ENCODE results near the gene GNLY.

GNLY gene

DNA sequence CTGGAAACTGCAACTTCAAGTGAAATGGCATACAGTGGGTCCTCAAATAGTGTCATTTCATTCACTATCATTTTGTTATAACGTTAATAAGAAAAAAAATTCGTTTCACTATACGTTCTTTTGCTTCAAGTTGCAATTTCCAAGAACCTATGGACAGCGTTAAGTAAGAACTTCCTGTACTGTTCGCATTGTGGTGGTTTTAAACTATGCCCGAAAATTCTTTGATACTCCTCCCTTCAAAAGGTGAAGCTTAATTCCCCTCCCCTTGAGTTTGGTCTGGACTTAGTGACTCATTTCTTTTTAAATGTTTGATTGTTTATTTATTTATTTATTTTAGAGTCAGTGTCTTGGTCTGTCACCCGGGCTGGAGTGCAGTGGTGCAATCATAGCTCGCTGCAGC, 20.7 kb downstream of the GNLY start:
- no peak for DNase-seq (ENCODE audit: low read depth)

DNA sequence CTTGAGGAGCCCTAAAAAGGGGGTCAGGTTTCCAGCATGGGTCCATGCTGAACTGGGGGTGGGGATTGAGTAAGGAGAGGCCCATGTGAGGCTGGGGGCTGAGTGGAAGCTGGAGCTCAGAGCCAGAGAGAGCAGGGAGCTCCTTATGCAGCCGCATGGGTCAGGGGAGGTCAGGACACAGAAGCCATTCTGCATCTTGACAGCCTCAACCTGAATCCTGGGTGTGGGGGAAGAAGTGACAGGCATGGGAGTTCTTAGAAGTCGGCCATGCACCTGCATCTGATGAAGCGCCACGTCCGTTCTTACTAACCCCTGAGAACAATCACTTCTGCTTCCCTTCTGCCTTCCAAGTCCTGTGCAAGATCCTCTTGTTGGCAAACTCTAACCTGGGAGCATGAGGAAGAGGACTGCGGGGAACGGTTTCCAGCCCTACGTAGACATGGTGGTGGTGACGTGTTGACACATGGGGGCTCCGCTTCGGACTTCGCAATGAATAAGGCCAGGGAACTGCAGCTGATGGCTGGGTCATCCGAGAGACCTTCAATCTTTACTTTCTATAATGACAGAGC, 22.3 kb downstream of the GNLY start:
- DNase-seq (ENCODE audit: low read depth) = no peak
- TF ChIP-seq, protein P1, sequence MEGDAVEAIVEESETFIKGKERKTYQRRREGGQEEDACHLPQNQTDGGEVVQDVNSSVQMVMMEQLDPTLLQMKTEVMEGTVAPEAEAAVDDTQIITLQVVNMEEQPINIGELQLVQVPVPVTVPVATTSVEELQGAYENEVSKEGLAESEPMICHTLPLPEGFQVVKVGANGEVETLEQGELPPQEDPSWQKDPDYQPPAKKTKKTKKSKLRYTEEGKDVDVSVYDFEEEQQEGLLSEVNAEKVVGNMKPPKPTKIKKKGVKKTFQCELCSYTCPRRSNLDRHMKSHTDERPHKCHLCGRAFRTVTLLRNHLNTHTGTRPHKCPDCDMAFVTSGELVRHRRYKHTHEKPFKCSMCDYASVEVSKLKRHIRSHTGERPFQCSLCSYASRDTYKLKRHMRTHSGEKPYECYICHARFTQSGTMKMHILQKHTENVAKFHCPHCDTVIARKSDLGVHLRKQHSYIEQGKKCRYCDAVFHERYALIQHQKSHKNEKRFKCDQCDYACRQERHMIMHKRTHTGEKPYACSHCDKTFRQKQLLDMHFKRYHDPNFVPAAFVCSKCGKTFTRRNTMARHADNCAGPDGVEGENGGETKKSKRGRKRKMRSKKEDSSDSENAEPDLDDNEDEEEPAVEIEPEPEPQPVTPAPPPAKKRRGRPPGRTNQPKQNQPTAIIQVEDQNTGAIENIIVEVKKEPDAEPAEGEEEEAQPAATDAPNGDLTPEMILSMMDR (IDR thresholded peaks at IDR 0.05; ENCODE audit: low read depth, low read length) = no peak
- no peak for TF ChIP-seq MYC (IDR thresholded peaks at IDR 0.05; ENCODE audit: low read depth, low read length)
- TF ChIP-seq, protein P2, sequence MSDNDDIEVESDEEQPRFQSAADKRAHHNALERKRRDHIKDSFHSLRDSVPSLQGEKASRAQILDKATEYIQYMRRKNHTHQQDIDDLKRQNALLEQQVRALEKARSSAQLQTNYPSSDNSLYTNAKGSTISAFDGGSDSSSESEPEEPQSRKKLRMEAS (IDR thresholded peaks at IDR 0.05; ENCODE audit: low read depth, low read length) = no peak
- TF ChIP-seq POLR2A (IDR thresholded peaks at IDR 0.05; ENCODE audit: extremely low read depth, insufficient read length) = no peak
- H3K4me3 ChIP-seq (ENCODE audit: low read depth, low read length) = no peak overlapping the region

More for the DNA sequence above, 20.7 kb downstream of the GNLY start:
- TF ChIP-seq POLR2A (IDR thresholded peaks at IDR 0.05; ENCODE audit: extremely low read depth, insufficient read length) = no peak
- H3K4me3 ChIP-seq (ENCODE audit: low read depth, low read length) = no peak overlapping the region

DNA sequence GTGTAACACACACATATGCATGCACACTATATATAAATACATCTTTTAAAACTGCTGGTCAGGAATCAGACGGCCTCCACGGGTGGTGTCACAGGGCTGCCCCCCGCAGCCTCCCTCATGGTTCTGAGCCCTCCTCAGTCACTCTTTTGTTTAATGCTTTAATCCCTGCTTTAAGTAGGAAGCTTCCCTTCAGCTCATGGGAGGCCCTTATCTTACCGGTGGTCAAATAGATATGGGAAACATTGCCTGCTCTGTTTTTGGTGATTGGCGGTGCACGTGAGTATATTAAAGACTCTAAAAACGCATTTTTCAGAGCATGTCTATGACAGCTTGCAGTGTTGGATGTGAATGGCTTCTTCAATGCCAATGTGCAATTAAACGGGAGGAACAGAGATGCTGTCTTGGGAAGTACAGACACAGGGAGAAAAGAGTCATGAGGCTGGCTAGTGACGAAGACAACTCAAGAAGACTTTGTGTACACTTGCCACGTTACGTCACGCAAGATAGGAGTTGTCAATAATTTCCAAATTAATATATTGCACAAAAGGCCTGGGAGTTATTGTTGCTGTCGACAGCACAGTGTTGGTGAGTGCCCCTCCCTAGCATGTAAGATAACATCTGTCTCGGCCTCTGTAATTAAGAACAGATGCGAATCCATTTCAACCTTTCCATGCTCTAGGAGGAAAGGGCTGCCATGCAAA, 23.3 kb downstream of the GNLY start:
- TF ChIP-seq, protein P1 (IDR thresholded peaks at IDR 0.05; ENCODE audit: low read depth, low read length) = no peak
- TF ChIP-seq, protein P2 (IDR thresholded peaks at IDR 0.05; ENCODE audit: low read depth, low read length) = no peak
- TF ChIP-seq POLR2A (IDR thresholded peaks at IDR 0.05; ENCODE audit: extremely low read depth, insufficient read length) (no peak), MYC (IDR thresholded peaks at IDR 0.05; ENCODE audit: low read depth, low read length) (no peak)
- DNase-seq (ENCODE audit: low read depth) = no peak
- H3K4me3 ChIP-seq (ENCODE audit: low read depth, low read length) = no peak overlapping the region

DNA sequence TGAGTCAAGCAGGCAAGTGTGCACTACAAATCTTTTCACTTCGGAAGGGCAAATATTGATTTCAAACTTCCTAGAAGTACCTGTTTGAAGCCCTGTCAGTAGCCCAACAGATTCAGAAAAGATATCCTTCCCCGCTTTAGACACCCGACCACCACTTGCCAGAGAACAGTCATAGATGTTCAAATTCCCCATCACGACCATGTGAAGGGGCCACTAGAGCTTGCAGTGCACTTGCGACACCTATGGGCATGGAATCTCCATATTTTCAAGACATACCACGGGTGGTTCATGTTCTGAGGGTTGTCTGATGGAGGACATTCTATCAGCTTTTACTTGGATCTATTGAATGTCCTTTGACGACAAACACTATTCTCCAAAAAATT, 23.8 kb downstream of the GNLY start:
- H3K4me3 ChIP-seq (ENCODE audit: low read depth, low read length) = no peak overlapping the region
- peak; percentile 51 for DNase-seq (ENCODE audit: low read depth)
- TF ChIP-seq MYC (IDR thresholded peaks at IDR 0.05; ENCODE audit: low read depth, low read length) = no peak
- TF ChIP-seq, protein P1 (IDR thresholded peaks at IDR 0.05; ENCODE audit: low read depth, low read length) = no peak
- TF ChIP-seq POLR2A (IDR thresholded peaks at IDR 0.05; ENCODE audit: extremely low read depth, insufficient read length) = no peak
- TF ChIP-seq, protein P2 (IDR thresholded peaks at IDR 0.05; ENCODE audit: low read depth, low read length) = no peak

DNA sequence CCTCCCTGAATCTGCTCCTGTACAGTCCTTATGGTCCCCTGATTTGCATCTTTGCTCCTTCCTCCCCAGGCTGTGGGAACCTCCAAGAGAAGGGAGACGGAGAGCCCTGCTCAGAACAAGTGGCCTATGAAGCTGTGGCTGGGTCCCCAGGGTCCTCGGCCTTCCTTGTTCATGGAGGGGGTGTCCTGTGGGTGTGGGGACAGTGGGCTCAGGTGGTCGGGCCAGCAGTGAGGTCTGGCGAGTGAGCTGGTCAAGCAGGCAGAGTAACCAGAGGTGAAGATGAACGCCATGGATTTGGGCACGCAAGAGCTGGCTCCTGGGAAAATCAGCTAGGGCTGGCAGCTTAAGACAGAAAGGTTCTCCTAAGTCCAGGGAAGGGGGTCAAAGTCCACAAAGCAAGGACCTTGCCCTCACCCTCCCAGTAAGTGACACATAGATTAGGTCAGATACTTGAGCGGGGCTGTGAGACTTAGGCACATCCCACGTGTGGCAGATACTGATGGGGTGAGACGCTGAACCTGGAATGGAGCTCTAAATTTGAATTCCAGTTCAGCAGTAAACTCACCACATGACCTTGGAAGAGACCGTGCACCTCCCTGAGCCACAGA, 24.8 kb downstream of the GNLY start:
- DNase-seq (ENCODE audit: low read depth) = no peak
- no peak overlapping the region for H3K4me3 ChIP-seq (ENCODE audit: low read depth, low read length)
- TF ChIP-seq POLR2A (IDR thresholded peaks at IDR 0.05; ENCODE audit: extremely low read depth, insufficient read length) = no peak
- no peak for TF ChIP-seq MYC (IDR thresholded peaks at IDR 0.05; ENCODE audit: low read depth, low read length)

DNA sequence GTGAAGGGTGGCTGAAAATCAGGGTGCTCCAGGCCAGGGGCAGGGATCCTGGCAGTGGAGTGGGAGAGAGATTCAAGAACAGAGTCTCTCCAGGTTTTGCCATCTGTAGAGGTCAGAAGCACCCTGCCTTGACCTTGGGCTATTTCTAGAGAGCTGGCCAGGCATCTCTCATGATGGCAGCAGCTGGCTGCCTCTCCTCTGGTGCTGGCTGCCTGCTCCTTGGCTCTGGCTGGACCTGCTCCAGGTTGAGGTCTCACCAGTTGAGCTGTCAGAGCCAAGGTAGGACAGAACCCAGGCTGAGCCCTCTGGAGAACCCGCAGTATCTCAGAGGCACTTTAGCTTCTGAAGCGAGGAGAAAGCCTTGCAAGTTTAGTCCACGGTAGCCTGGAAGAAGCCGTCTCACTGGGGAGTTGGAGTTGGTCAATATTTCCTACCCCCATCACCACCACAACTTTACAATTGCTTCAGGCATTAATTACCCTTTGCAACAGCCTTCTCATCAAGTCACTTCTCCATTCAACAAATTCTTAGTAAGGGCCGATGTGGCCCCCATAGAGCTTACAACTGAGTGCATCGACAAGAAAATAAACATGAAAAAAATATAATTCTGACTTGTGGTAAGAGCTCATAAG, 25.6 kb downstream of the GNLY start:
- H3K4me3 ChIP-seq (ENCODE audit: low read depth, low read length) = no peak overlapping the region
- TF ChIP-seq MYC (IDR thresholded peaks at IDR 0.05; ENCODE audit: low read depth, low read length) (no peak), POLR2A (IDR thresholded peaks at IDR 0.05; ENCODE audit: extremely low read depth, insufficient read length) (no peak)
- TF ChIP-seq, protein P2 (IDR thresholded peaks at IDR 0.05; ENCODE audit: low read depth, low read length) = no peak
- TF ChIP-seq, protein P1 (IDR thresholded peaks at IDR 0.05; ENCODE audit: low read depth, low read length) = no peak
- DNase-seq (ENCODE audit: low read depth) = peak; percentile 76
